Measurements from ENCODE around the gene HSD17B3.
"Not testable (repeated sequence)": the region's sequence is repeated elsewhere in the genome, so short reads cannot be mapped to it uniquely, and the experiment has no call there.

DNA sequence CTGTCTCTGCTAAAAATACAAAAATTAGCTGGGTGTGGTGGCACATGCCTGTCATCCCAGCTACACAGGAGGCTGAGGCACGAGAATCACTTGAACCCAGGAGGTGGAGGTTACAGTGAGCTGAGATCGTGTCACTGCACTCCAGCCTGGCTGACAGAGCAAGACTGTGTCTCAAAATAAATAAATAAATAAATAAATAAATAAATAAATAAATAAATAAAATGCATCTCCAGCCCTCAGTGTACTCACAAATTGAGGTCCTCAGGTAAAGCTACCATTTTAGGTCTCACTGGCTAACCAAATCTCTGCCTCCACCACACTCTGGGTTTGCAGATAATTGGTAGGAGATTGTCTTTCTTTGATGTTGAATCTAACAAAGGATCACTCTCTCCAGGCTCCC lies 112.4 kb downstream of the HSD17B3 start:
- TF ChIP-seq CTCF (conservative IDR thresholded peaks at IDR 0.05; ENCODE audit: low read length); EZH2phosphoT487 (IDR thresholded peaks at IDR 0.05; ENCODE audit: borderline replicate concordance): not testable (repeated sequence)
